HCT116 (cell line): ENCODE measurements around the gene CAST. TPM values are rescaled to one million over a fixed set of nuclear protein-coding genes. Genes with fewer than 3 reads are reported as not detected.

Source experiments
- ATAC-seq: fragments of 200-7000 bp; cut with Tn5 transposase; 2 replicates; pipeline ENCODE4 v1.9.1; 2020; ENCODE audit warnings: mild to moderate bottlenecking, moderate library complexity
- BruUV-seq: library from RNA; stranded (reverse); fragments of 400-500 nt; replicated peaks from 2 replicates; lab custom pipeline; 2021; lab: Mats Ljungman, UMichigan
- CTCF ChIA-PET: fragments of 300-600 bp; sonication (Branson Sonifier 250); formaldehyde crosslinking; loops from one replicate; lab custom pipeline; 2021; ENCODE audit warnings: antibody characterized with exemption; lab: Charles Lee
- POLR2A ChIA-PET: fragments of 300-600, 350-600 bp; sonication (Branson Sonifier 250); formaldehyde crosslinking; loops from one replicate; lab custom pipeline; 2021; ENCODE audit warnings: antibody characterized with exemption; lab: Charles Lee
- RAD21 ChIA-PET, 2 experiments: fragments of 300-600 bp; sonication (Branson Sonifier 250); formaldehyde crosslinking; loops; one replicate each; lab custom pipeline; 2023; ENCODE audit warnings: low total read pairs in 2 of 2; ENCODE audit not compliant: uncharacterized antibody in 2 of 2, unreplicated experiment in 2 of 2, low non-redundant PET in 1 of 2; lab: Charles Lee
- DNase-seq: peaks from one replicate; pipeline ENCODE4 v3.0.0-alpha.2; 2010; ENCODE audit warnings: low read depth, low spot score
- H2AFZ ChIP-seq: fragments of 200-600 bp; shearing (Covaris generic), sonication (generic); 2 replicates; pipeline ENCODE4 v1.6.1; 2017; ENCODE audit warnings: low read depth, mixed run types, mixed read lengths, antibody characterized with exemption, low read length; ENCODE audit not compliant: poor library complexity, severe bottlenecking
- H3K27ac ChIP-seq: 2 replicates; pipeline ENCODE4 v1.5.1; 2012; ENCODE audit warnings: low read depth, low read length
- H3K27me3 ChIP-seq: fragments of 200-600 bp; sonication (generic); 2 replicates; pipeline ENCODE4 v1.6.1; 2016; ENCODE audit warnings: mixed run types, low read length, mixed read lengths; ENCODE audit not compliant: insufficient read depth
- H3K36me3 ChIP-seq, 2 experiments: fragments of 200-500 bp in 1 of 2; fragments of 200-600 bp in 1 of 2; sonication (Bioruptor generic) in 1 of 2; sonication (generic) in 1 of 2; 2 replicates each; pipeline versions ENCODE4 v1.5.1 to v1.6.1; 2014 to 2016; ENCODE audit warnings: low read length in 2 of 2, inconsistent platforms in 1 of 2, mixed read lengths in 1 of 2, mixed run types in 1 of 2; ENCODE audit not compliant: insufficient read depth in 2 of 2, control insufficient read depth in 1 of 2
- H3K4me1 ChIP-seq, 2 experiments: fragments of 200-600 bp in 1 of 2; sonication (generic) in 1 of 2; 2 replicates each; pipeline versions ENCODE4 v1.5.1 to v1.6.1; 2012 to 2017; ENCODE audit warnings: low read length in 2 of 2, inconsistent platforms in 1 of 2, mild to moderate bottlenecking in 1 of 2, mixed read lengths in 1 of 2, mixed run types in 1 of 2, moderate library complexity in 1 of 2; ENCODE audit not compliant: insufficient read depth in 2 of 2, control insufficient read depth in 1 of 2
- H3K4me2 ChIP-seq: fragments of 200-600 bp; sonication (generic); 2 replicates; pipeline ENCODE4 v1.6.1; 2017; ENCODE audit warnings: mixed run types, low read length, mixed read lengths
- H3K4me3 ChIP-seq, 2 experiments: fragments of 200-600 bp in 1 of 2; sonication (generic) in 1 of 2; replicated peaks in 1 of 2; 2 replicates each; pipeline ENCODE4 v1.5.1; 2011 to 2016; ENCODE audit warnings: low read length in 2 of 2, control low read depth in 1 of 2, low read depth in 1 of 2, mild to moderate bottlenecking in 1 of 2, mixed read lengths in 1 of 2, mixed run types in 1 of 2
- H3K79me2 ChIP-seq: fragments of 200-600 bp; sonication (generic); 2 replicates; pipeline ENCODE4 v1.6.1; 2017; ENCODE audit warnings: mild to moderate bottlenecking, mixed run types, low read length, moderate library complexity, mixed read lengths; ENCODE audit not compliant: insufficient read depth
- H3K9ac ChIP-seq: fragments of 200-600 bp; sonication (generic); 2 replicates; pipeline ENCODE4 v1.6.1; 2016; ENCODE audit warnings: low read length, mixed read lengths
- H3K9me2 ChIP-seq: fragments of 200-600 bp; sonication (generic), shearing (Covaris generic); 2 replicates; pipeline ENCODE4 v1.6.1; 2017; ENCODE audit warnings: mixed run types, mild to moderate bottlenecking, moderate library complexity; ENCODE audit not compliant: insufficient read depth
- H3K9me3 ChIP-seq, 2 experiments: fragments of 200-500 bp in 1 of 2; fragments of 200-600 bp in 1 of 2; sonication (Bioruptor generic) in 1 of 2; sonication (generic) in 1 of 2; 2 replicates each; pipeline ENCODE4 v1.6.1; 2014 to 2017; ENCODE audit warnings: low read length in 2 of 2, mixed read lengths in 2 of 2, inconsistent platforms in 1 of 2, low read depth in 1 of 2, mild to moderate bottlenecking in 1 of 2, mixed run types in 1 of 2, moderate library complexity in 1 of 2; ENCODE audit not compliant: control insufficient read depth in 1 of 2, insufficient read depth in 1 of 2
- H4K20me1 ChIP-seq: fragments of 200-600 bp; sonication (generic), shearing (Covaris generic); 2 replicates; pipeline ENCODE4 v1.6.1; 2017; ENCODE audit warnings: mixed run types, mild to moderate bottlenecking, moderate library complexity; ENCODE audit not compliant: insufficient read depth
- CBX3 ChIP-seq: IDR thresholded peaks from 2 replicates; pipeline ENCODE4 v1.6.1; 2012; ENCODE audit warnings: low read depth
- FOSL1 ChIP-seq: IDR thresholded peaks from 2 replicates; pipeline ENCODE4 v1.6.1; 2012; ENCODE audit warnings: low read depth
- JUND ChIP-seq: IDR thresholded peaks from 2 replicates; pipeline ENCODE4 v1.6.1; 2012
- REST ChIP-seq: IDR thresholded peaks from 2 replicates; pipeline ENCODE4 v1.6.1; 2012; ENCODE audit warnings: low read depth
- ZFX ChIP-seq: fragments of 450-650 bp; IDR thresholded peaks from 2 replicates; pipeline ENCODE4 v1.6.1; 2017
- intact Hi-C: fragments of 100-400 bp; cut with micrococcal nuclease; formaldehyde crosslinking; loops from 2 replicates; pipeline ENCODE4 v1.10.0; 2022
- total RNA-seq: library from RNA; stranded (reverse); gene quantifications from one replicate; pipeline ENCODE4 v1.2.1, GENCODE V29; 2021; ENCODE audit not compliant: unreplicated experiment

Gene CAST
- total RNA-seq, 1 experiment from 2014 or later: 142 TPM

- TF ChIP-seq REST (no peak), ZFX (no peak)
Measured at GRCh38 chr5:96742538-96742937, 80.4 kb downstream of the CAST start (continued).

- Histone ChIP-seq H3K9me2 (no peaks in the 10 kb centered on the region), H3K27ac (no peak overlapping the region), H3K36me3 (peaks cover 23 to 26% of the 10 kb centered on the region in 2 experiments), H3K4me2 (peak overlapping the region; percentile 19; the same call in 1 of the 2 replicates), H3K9ac (no peak overlapping the region), H3K79me2 (no peaks in the 10 kb centered on the region), H2AFZ (no peak overlapping the region), H3K9me3 (no peaks in the 10 kb centered on the region), H3K4me3 (no peak overlapping the region), H3K4me1 (peaks cover 0 to 6% of the 10 kb centered on the region in 2 experiments; a peak in 2 of 4 replicates), H4K20me1 (no peaks in the 10 kb centered on the region), H3K27me3 (no peaks in the 10 kb centered on the region)
- POLR2A ChIA-PET: interaction anchor here (0.9 kb wide), 1 partner anchor 80 kb away, joined by 3 read pairs; no protein-coding TSS in a partner anchor
- TF ChIP-seq JUND: peak; percentile 36; the same call in 1 of the 2 replicates
- peak; percentile 41 for TF ChIP-seq FOSL1
- no peak for TF ChIP-seq CBX3
- no peak for ATAC-seq
- intact Hi-C loops: no loop called here
- no TSS peak for BruUV-seq
- CTCF ChIA-PET: interaction anchor here (2.9 to 3.1 kb wide), 2 partner anchors 9 to 129 kb away, joined by 12 to 15 read pairs; no protein-coding TSS in a partner anchor
- no peak for DNase-seq
- RAD21 ChIA-PET: no interaction called here
Measured at GRCh38 chr5:96743065-96743768, 81.0 kb downstream of the CAST start.
